ENCODE data around the gene CDKN2AIPNL. TPM values are rescaled to one million over a fixed set of nuclear protein-coding genes. Genes with fewer than 3 reads are reported as not detected.

Gene CDKN2AIPNL
- total and polyA plus RNA-seq, 2 of the 8 experiments (the other 6 are each of a cell fraction or from before 2014, with no cell fraction given), result 40.0 to 56.3 TPM

- Histone ChIP-seq H3K9ac (replicated peaks in 1 of 4; ENCODE audit: extremely low read depth in 1 of 4, low read depth in 3 of 4, low read length in 3 of 4) (no peak overlapping the region), H3K79me1 (ENCODE audit: low read depth, low read length) (no peaks in the 10 kb centered on the region; the same call in none of the 2 replicates), H4K8ac (ENCODE audit: extremely low read depth, insufficient read depth, low read length) (no peak overlapping the region), H3K4me1 (replicated peaks in 1 of 4; ENCODE audit: control insufficient read depth in 3 of 4, insufficient read depth in 4 of 4, low read length in 3 of 4) (no peaks in the 10 kb centered on the region; a peak in 2 of 7 replicates), H3K27me3 (replicated peaks in 1 of 4; ENCODE audit: control insufficient read depth in 3 of 4, extremely low read depth in 1 of 4, insufficient read depth in 3 of 4, low read length in 3 of 4) (no peaks in the 10 kb centered on the region), H4K5ac (ENCODE audit: insufficient read length, low read depth, low read length) (no peak overlapping the region), H2AK5ac (ENCODE audit: low read depth, low read length) (no peak overlapping the region), H2AFZ (ENCODE audit: low read length) (no peak overlapping the region), H2BK15ac (ENCODE audit: low read length) (no peak overlapping the region), H3K23me2 (ENCODE audit: low read depth, low read length) (peaks cover 3% of the 10 kb centered on the region; the same call in 1 of the 2 replicates), H2BK5ac (ENCODE audit: low read depth, low read length) (no peak overlapping the region), H3K23ac (ENCODE audit: insufficient read length) (no peak overlapping the region), H3K14ac (ENCODE audit: insufficient read length) (no peak overlapping the region), H3K18ac (ENCODE audit: extremely low read depth, low read length) (no peak overlapping the region), H3K79me2 (ENCODE audit: control insufficient read depth in 1 of 2, insufficient read depth in 2 of 2, low read length in 2 of 2) (peaks cover 0 to 15% of the 10 kb centered on the region in 2 experiments; a peak in 3 of 4 replicates), H3K4ac (replicated peaks; ENCODE audit: insufficient read length, low read depth, low read length) (no peak overlapping the region), H4K91ac (replicated peaks; ENCODE audit: insufficient read length, low read length) (no peak overlapping the region), H2BK12ac (ENCODE audit: low read depth, low read length) (no peak overlapping the region), H3K4me3 (ENCODE audit: extremely low read depth in 1 of 4, insufficient read depth in 2 of 4, low read depth in 3 of 4, low read length in 4 of 4) (peak overlapping the region in 1 of 4 experiments; percentile 79; a peak in 1 of 8 replicates), H3K36me3 (ENCODE audit: control insufficient read depth in 2 of 4, insufficient read depth in 4 of 4, low read length in 3 of 4) (no peaks in the 10 kb centered on the region), H2BK20ac (ENCODE audit: low read length) (no peak overlapping the region), H3K27ac (ENCODE audit: low read depth, low read length) (no peak overlapping the region), H3K9me3 (ENCODE audit: insufficient read depth in 2 of 2, low read depth in 1 of 2, low read length in 1 of 2) (no peaks in the 10 kb centered on the region), H4K20me1 (replicated peaks in 1 of 2; ENCODE audit: control insufficient read depth in 1 of 2, insufficient read depth in 2 of 2, low read length in 2 of 2) (no peaks in the 10 kb centered on the region), H3K4me2 (ENCODE audit: insufficient read depth in 1 of 2, low read depth in 2 of 2, low read length in 2 of 2) (no peak overlapping the region), H3K56ac (replicated peaks; ENCODE audit: insufficient read length, low read depth, low read length) (no peak overlapping the region), H2BK120ac (replicated peaks; ENCODE audit: low read depth, low read length) (no peak overlapping the region)
- DNase-seq (ENCODE audit: low read depth in 1 of 2, low spot score in 2 of 2) (no peak), FAIRE-seq (no peak)
- 85 to 100% methylated on average over 1 of the region's 1 CpG for WGBS, 2 experiments (ENCODE audit: extremely low coverage in 1 of 2, insufficient coverage in 1 of 2, insufficient read length in 1 of 2, insufficient replicate concordance in 2 of 2, low coverage in 1 of 2, low lambda C conversion rate in 2 of 2, missing lambda C conversion rate in 1 of 2)
- ChIA-PET CTCF (ENCODE audit: partially characterized antibody) (no interaction called here), POLR2A (ENCODE audit: partially characterized antibody) (no interaction called here)
- no peak for TF ChIP-seq KDM4A (IDR thresholded peaks at IDR 0.05; ENCODE audit: low read depth, low read length, severe bottlenecking)
- no peak for TF ChIP-seq GABPA (IDR thresholded peaks at IDR 0.05; ENCODE audit: borderline replicate concordance, insufficient read depth, low read length)
- TF ChIP-seq RAD21 (IDR thresholded peaks at IDR 0.05 in 1 of 2, conservative IDR thresholded peaks at IDR 0.05 in 1 of 2; ENCODE audit: low read depth in 2 of 2, low read length in 2 of 2), result no peak
Measured at GRCh38 chr5:134365604-134366003, 46.1 kb downstream of the CDKN2AIPNL start.
